HG03354 (cell line): ENCODE results near the gene STON1.
A peak's percentile ranks its signal among the peaks of the same experiment; 100 is the strongest.
"Not testable (repeated sequence)": the region's sequence is repeated elsewhere in the genome, so short reads cannot be mapped to it uniquely, and the experiment has no call there.

Experiments
- ATAC-seq: cut with Tn5 transposase; IDR thresholded peaks from one replicate; pipeline ENCODE4 v1.9.1; 2021; ENCODE audit warnings: mild to moderate bottlenecking; ENCODE audit not compliant: unreplicated experiment, poor library complexity, severe bottlenecking

Gene STON1

DNA sequence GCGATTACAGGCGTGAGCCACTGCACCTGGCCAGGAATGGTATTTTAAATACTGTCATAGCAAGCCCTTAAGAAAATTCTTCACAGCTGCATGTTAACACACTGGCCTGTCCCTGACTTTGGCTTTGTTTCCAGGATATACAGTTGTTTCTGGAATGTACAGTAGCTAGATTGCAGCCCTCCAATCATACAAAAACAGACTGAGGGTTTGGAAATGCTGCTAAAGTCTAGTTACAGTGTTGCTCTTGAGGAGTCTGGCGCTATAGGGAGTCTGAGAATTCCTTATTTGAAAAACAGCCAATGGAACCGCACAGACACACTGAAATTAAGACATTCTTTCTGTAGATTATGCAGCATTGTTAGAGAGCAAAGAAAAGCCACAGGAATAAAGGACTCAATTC is 37.7 kb downstream of the STON1 start:
- ATAC-seq = no peak

DNA sequence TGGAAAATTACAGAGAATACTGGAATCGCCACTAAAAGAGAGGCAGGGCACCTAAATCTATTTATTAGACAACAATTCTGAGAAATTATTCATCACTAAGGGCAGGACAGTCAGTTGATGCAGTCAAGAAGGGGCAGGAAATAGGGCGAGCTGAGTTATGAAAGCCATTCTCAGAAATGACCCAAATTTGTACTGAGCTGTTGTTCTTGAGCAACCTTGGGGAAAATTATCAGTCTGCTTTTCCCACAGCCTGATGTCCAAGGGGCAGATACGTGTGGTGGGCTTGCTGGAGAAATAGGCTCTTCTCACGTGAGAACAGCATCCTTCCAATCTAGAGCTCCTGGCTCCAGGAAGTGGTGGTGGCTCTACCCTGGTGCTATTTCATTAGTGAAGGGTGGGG is 38.6 kb downstream of the STON1 start:
- no peak for ATAC-seq

DNA sequence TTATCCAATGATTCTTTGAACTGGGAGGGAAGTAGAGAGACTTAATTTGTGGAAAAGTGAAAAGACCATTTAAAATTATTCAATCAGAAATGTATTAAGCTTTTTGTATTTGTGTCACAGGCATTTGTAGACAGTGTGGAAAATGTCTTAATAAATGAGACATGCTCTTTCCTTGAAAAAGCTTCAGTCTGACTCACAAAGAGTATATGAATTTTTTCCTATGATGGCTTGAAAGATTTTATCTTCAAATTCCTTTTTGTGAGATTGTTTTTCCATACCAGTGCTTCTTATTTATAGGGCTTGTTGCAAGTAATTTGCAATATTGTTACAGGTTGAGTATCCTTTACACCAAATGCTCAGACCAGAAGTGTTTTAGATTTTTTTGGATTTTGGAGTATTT is 39.5 kb downstream of the STON1 start:
- ATAC-seq = no peak

DNA sequence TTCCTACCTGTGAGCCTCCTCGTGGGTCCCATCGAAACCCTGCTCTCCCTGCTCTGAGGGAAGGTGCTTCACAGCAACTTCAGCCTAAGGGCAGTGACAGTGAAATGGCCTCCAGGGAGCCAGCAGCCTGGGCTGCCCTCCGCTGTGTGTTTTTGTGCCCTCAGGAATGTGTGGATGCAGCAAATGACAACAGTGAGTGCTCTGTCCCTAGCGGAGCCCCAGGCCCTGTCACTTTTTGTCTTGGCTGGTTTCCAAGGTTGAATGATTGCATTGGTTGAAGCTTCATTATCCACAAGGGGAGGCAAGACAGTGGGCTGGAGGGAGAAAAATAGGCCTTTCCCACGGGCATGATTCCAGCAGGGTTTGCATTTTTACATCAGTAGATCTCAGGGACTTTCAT is 42.9 kb downstream of the STON1 start:
- ATAC-seq = no peak

DNA sequence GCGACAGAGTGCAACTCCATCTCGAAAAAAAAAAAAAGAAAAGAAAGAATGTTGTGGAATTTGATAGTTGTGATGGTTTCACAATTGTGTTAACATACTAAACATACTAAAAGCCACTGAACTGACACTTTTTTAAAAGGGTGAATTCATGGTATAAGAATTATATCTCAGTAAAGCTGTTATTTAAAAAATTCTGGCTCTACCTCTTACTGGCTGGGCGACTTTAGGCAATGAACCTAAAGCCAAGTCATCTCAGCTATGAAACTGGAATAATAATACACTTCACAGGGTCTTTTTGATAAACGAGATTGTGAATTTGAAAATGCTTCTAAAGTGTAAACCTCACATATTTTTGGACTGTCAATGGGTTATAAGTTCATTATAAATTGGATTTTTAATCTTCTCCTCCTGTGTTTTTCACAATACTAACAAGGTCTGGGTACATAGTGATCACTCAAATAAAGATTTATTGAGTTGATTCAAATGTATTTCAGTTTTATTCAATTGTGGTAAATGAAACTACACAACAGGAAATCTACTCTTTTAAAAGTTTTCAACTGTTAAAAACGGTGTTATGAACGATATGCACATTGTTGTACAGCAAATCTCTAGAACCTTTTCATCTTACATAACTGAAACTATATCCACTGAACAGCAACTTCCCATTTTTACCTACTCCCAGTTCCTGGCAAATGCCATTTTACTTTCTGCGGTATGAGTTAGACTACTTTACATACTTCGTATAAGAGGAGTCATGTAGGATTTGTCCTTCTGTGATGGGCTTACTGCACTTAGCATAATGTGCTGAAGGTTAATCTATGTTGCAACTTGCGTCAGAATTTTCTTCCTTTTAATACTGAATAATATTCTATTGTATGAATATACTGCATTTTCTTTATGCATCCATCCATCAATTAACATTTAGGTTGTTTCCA is 44.7 kb downstream of the STON1 start:
- no peak for ATAC-seq

DNA sequence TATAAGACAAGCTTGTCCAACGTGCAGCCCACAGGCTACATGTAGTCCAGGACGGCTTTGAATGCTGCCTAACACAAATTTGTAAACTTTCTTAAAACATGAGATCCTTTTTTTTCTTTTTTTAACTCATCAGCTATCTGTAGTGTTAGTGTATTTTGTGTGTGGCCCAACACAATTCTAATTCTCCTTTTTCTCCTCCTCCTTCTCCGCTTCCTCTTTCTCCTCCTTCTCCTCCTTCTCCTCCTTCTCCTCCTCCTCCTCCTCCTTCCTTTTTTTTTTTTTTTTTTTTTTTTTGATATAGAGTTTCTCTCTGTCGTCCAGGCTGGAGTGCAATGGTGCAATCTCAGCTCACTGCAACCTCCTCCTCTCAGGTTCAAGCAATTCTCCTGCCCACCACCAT is 48.4 kb downstream of the STON1 start:
- no peak for ATAC-seq

DNA sequence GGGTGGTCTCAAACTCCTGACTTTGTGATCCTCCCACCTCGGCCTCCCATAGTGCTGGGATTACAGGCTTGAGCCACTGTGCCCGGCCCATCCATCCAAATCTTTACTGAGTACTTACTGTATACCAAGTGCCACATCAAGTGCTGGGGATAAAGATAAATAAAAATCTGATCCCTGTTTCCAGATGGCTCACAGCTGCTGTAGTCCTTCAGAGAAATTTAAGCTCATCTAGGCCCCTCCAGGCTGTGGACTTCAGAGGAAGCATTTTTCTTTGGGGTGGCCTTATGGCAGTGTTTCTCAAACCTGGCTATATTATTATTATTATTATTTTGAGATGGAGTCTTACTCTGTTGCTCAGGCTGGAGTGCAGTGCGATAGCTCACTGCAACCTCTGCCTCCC is 54.0 kb downstream of the STON1 start:
- ATAC-seq = no peak

DNA sequence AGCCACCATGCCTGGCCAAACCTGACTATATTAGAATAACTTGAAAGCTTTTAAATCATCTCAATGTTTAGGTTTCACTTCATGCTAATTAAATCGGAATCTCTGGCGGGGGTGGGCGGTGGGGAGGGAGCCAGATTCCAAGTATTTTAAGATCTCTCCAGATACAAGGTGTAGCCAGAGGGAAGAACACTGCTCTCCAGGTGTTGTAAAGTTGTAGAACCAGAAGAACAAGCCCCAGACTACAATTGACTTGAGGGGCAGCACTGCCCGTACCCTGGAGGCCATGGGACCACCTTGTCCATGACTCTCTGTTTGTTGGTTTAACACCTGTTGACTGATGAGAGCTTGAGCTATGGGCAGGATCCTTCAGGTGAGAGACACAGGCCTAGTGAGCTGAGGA is 54.6 kb downstream of the STON1 start:
- ATAC-seq = no peak

DNA sequence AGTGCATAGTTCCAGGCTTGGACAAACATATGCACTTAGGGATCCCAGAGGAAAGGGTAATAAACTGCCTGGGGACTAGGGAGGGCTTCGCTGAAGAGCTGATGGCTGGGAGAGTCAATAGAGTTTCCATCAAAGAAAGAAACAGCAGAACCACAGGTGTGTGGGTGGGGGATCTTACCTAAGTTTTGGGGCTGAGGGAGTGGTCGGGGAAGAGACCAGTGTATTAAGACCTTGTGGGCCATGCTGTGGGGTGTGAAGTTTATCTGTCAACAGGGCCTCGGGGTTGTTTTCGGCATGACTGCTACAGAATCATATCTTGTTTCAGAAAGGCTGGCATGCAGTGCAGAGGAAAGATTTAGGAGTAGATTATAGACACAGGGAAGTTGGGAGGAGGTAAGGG is 56.5 kb downstream of the STON1 start:
- ATAC-seq = no peak

DNA sequence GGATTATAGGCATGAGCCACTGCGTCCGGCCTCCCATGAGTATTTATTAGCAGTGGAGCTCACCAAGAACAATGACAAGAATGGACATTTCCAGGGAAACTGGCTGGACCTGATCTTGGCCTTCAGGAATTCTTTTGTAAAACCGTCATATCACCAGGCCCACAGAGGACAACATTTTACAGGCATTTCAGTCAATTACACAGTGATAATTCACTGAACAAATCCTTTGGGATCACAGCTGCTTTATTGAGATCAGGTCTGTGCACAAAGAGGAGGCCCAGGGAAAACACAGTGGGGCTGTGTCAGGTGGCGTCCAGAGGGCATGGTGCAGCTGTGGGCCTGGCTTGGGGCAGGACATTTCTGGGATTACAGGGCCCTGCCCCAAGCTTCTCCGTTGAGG is 57.6 kb downstream of the STON1 start:
- ATAC-seq = no peak

DNA sequence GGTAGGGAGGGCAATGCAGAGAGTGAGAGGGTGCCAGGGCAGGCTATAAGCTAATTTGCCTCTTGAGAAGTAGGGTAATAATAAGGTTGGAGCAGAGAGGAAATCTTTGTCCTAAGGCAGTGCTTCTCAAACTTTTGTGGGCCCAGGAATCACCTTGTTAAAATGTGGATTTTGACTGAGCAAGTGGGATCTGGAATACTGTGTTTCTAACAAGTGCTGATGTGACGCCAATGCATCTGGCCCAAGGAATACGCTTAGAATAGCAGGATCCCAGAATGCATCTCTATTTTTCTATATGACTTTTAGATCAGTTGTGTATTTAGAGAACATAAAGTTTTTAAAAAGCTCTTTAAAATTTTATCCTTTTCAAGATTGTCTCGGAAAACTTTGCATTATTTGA is 58.0 kb downstream of the STON1 start:
- ATAC-seq = no peak

DNA sequence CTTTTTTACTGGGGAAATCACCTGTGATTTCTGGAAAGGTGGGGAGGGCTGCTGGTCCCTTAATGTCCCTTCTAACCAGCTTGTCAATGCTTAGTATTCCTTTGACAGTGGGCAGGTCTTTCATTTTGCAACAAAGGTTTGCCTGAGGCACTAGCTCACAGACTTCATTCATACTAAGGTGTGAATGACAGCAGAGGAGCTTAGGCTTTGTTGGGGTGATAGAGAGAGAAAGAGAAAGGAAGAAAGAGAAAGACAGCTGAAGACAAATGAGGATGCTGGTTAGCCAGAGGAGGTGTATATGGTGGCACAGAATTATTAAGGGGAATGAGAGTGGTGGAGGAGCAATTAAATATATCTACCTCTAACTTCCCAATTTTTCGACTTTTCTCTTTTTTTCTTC is 58.8 kb downstream of the STON1 start:
- ATAC-seq = no peak

DNA sequence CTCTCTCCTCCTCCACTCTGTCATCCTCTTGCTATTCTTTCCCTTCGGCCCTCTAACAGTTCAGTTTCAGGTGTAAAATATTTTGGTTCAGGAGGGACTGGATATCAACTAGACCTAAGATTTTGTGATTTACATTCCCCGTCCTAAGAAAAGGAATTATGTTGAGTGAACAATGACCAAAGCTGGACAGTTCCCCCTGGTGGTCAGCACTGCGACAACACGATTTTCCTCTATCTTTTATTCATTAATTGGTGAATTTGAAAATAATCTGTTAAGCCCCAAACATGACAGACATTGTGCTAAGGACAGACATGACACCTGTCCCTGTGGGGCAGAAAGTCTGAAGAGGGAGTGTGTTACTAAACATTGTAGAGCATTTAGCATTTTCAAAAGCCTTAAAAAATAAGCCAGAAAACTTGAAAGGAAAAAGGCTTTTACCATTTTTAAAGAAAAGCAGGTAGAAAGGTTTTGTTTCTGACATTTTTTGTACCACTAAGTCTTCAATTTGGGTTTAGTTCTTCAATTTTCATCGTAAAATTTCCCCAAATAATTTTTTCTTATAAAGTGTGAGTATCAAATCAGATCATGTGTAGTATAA is 59.3 kb downstream of the STON1 start:
- no peak for ATAC-seq

DNA sequence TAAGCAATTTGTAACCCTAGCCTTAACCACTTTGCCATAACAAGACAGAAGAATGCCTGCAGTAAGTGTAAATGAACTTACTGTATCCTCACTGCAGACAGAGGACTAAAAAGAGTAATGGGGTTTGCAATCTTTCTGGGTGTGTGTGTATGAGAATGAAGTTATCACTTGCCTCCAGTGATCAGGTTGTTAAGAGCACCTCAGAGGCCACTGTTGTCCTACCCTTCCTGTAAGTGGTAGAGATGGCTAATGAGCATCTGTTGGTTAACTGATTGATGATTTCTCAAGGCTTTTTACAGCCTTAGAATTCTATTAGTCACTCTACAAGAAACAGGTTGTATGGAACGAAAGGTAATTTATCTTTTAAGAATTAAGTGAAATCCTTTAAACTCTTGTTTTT is 60.1 kb downstream of the STON1 start:
- ATAC-seq = no peak

DNA sequence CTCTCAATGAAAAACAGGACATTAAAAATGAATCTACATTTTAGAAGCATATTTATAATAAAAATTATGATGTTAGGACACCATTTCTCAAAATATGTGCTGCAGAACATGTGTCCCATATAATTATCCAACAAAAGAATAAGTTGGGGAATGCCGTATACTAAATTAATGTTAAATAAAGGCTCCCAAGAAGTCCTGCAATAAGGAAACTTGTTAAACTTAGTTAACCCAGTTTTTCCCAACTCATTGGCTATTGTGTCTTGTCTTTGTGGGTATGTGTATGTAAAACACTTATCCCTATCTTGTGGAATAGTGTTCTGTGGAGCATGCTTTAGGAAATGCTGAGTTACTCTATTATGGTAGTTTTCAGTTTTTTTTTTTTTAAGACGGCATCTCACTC is 62.1 kb downstream of the STON1 start:
- ATAC-seq = no peak

DNA sequence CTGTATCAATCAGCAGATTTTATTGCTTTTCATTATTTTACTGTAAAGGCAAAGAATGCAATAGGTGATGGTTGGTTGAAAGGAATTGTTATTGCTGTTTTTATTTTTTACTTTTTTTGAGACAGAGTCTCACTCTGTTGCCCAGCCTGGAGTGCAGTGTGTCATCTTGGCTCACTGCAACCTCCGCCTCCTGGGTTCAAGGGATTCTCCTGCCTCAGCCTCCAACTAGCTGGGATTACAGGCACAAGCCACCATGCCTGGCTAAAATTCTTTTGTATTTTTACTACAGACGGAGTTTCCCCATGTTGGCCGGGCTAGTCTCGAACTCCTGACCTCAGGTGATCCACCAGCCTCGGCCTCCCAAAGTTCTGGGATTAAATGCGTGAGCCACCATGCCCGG is 66.8 kb downstream of the STON1 start:
- ATAC-seq = not testable (repeated sequence)

DNA sequence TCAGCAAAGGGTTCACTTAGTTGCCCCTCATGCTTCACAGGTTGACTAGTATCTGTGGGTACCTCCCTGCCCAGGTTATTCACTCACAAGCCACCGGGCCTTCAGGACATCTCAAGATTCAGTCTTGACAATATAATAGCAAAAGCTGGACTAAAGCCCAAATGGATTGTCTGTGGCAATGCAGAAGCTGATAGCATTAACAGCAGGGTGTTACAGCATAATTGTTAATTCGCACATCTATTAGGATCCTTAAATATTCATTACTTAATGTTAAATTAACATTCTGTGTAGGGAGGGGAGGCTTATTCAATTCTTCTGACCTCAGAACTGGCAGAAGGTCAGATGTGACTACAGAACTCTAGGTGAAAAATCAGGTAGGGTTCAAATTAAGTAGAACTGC is 67.5 kb downstream of the STON1 start:
- no peak for ATAC-seq

DNA sequence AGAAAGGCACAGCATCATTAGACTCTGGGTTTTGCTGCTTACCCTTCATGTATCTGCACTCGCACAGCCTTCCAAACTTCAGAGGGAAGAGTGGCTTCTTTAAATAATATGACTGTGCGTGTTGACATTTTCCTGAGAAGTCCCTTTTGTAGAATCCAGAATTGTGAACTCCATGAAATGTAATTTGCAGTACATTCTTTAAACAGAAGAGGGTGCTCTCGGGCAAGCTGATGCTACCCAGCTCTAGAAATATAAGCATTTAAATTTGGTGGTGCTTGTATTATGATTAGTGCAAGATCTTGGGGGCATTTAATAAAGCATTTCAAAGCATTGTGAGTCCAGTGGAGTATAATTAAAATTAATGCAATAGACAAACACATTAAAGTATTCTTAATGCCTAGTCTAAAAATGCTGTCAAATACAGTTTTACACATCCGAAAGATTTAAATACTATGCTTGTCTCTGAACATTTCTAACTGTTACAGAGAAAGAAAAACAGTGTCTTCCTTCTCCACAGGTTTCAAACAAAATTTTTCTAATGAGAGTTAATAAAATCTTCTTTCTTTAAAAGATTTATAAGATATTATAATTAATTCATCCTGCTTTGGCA is 70.4 kb downstream of the STON1 start:
- ATAC-seq = peak; percentile 62

DNA sequence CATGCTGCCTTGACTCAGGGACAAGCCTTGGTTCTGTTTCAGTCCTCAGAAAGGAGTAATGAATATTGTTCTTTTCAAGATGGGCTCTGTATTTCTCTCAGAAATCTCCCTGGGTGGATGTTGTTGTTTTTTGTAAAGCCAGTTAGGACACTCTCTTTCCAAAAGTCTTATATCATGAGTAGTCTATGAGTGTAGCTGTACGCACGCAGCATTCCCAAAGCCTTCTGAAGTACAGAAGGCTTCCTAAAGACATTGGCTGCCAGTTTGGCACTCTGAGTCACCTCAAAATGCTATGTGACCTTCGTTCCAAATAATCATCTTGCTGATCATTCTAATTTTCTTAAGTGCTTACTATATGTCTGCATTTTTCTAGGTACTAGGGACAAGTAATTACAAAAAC is 71.0 kb downstream of the STON1 start:
- no peak for ATAC-seq

DNA sequence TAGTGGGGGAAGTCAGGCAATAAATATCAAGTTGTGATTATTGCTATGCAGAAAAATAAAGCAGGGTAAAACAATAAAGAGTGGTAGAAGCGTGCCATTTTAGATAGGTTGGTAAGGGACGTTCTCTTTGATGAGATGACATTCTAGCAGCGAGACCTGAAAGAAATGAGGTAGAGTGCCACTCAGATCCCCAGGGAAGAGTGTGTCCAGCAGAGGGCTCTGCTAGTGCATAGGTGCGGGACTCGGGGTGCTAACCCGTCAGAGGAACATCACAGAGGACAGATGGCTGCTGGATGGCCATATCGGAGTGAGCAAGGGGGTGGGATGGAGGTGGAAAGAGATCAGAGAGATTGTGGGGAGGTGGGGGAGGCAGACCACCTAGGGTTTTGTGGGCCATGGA is 71.4 kb downstream of the STON1 start:
- ATAC-seq = no peak
